ENCODE results near the gene SRP72.

- TF ChIP-seq POLR2A (IDR thresholded peaks at IDR 0.05; ENCODE audit: low read depth, low read length) (no peak), POLR2AphosphoS5 (IDR thresholded peaks at IDR 0.05; ENCODE audit: insufficient read depth, low read depth, low read length) (no peak), MAX (IDR thresholded peaks at IDR 0.05; ENCODE audit: insufficient read depth, insufficient read length) (no peak), CTCF (IDR thresholded peaks at IDR 0.05; ENCODE audit: extremely low read depth in 1 of 2, insufficient read depth in 1 of 2, low read depth in 1 of 2, low read length in 2 of 2) (no peak), EZH2 (IDR thresholded peaks at IDR 0.05; ENCODE audit: borderline replicate concordance, low read depth, low read length, severe bottlenecking) (no peak)
These were observed 21.7 kb upstream of the SRP72 start for GRCh38 chr4:56445699-56446098.

All from endothelial cell of umbilical vein (primary cell).